ENCODE results near the gene NLRC5.
"Not testable (repeated sequence)": the region's sequence is repeated elsewhere in the genome, so short reads cannot be mapped to it uniquely, and the experiment has no call there.

The NLRC5 gene

GRCh38 chr16:57102888-57103851, 113.8 kb downstream of the NLRC5 start:
- DNase-seq (ENCODE audit: low read depth in 2 of 2), result no peak

- no peak for DNase-seq (ENCODE audit: low read depth in 2 of 2)
Observed at GRCh38 chr16:57104706-57105105, 115.3 kb downstream of the NLRC5 start.

DNA sequence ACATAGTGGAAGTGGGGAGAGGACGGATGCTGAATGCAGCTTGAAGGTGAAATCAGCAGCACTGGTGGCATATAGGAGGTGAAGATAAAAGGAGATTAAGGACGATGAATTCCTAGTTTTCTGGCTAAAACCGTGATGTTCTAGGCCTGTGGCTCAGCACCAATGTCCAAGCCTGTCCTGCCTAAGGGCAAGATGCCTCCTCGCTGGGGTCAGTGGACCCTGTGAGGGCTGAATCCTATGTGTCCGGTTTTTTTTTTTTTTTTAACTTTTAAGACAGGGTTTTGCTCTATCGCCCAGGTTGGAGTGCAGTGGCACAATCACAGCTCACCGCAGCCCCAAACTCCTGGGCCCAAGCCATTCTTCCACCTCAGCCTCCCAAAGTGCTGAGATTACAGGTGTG, 115.8 kb downstream of the NLRC5 start:
- DNase-seq (ENCODE audit: low read depth in 2 of 2), result no peak

DNA sequence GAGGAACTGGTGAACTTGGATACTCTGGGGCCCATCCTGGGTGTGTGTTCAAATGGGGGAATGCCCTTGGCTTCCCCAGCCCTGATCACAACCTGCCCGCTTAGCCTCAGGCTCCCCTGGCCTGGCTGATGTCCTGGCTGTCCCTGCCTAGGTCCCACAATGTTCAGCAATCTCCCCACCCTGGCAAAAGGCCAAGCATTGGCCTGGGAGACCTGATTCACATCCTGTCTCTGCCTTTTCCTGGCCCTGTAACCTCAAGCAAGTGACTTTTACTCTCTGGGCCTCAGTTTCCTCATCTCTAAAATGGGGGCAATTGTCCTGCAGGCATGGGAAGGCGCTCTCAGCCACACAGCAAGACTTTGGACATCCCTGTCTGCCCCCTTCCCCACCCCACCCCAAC, 117.4 kb downstream of the NLRC5 start:
- no peak for DNase-seq (ENCODE audit: low read depth in 2 of 2)

DNA sequence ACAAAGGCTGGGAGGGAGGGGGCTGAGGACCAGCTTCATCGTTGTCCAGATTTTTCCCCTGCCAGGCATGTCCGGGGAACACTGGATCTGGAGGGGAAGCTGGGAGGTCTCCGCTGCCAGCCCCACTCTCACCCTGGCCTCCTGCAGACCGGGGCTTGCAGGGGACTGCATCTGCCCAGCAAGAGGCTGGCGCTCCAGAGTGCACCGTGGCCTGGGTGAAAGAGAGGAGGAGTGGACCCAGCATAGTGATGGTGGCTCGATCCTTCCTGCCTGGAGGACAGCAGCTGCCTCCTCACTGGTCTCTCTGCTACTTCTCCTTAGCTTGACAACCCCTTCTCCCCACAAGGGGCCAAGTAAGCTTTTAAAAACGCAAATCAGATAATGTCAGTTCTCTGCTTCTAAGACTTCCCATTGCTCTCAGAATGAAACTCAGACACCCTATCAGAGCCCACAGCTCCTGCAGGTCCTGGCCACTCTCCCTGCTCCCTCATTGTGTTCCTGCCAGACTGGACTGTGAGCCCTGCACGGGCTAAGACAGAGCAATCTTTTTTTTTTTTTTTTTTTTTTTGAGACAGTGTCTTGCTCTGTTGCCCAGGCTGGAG, 118.1 kb downstream of the NLRC5 start:
- no peak for DNase-seq (ENCODE audit: low read depth in 2 of 2)

- DNase-seq (ENCODE audit: low read depth in 2 of 2), result no peak
Observed at GRCh38 chr16:57108432-57108831, 119.1 kb downstream of the NLRC5 start.

DNA sequence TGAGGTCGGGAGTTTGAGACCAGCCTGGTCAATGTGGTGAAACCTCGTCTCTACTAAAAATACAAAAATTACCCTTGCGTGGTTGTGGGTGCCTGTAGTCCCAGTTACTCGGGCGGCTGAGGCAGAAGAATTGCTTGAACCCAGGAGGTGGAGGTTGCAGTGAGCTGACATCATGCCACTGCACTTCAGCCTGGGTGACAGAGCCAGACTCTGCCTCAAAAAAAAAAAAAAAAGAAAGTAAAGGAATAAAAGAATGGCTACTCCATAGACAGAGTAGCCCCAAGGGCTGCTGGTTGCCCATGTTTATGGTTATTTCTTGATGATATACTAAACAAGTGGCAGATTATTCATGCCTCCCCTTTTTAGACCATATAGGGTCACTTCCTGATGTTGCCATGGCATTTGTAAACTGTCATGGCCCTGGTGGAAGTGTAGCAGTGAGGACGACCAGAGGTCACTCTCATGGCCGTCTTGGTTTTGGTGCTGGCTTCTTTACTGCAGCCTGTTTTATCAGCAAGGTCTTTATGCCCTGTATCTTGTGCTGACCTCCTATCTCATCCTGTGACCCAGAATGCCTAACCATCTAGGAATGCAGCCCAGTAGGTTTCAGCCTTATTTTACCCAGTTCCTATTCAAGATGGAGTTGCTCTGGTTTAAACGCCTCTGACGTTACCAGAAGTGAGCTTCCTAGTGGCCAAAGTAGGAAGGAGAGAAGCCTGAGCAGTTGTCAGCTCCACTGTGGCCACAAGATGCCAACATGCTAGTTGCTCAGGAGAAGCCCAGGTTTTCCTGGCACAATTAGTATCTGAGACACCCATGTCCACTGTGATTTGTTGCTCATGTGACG, 120.1 kb downstream of the NLRC5 start:
- DNase-seq (ENCODE audit: low read depth in 2 of 2), result not testable (repeated sequence)

DNA sequence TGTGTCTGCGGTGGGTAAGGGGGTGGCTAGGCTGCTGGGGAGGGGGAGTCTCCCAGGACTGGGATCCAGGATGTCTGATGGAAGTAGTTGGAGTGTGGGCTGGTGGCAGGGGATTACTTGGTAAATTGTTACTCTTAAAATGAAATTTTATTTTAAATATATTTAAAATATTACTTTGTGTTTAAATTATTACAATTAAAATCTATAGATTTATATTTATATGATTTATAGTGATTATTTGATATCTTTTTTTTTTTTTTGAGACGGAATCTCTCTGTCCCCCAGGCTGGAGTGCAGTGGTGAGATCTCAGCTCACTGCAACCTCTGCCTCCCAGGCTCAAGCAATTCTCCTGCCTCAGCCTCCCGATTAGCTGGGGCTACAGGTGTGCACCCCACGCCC, 121.6 kb downstream of the NLRC5 start:
- no peak for DNase-seq (ENCODE audit: low read depth in 2 of 2)

DNA sequence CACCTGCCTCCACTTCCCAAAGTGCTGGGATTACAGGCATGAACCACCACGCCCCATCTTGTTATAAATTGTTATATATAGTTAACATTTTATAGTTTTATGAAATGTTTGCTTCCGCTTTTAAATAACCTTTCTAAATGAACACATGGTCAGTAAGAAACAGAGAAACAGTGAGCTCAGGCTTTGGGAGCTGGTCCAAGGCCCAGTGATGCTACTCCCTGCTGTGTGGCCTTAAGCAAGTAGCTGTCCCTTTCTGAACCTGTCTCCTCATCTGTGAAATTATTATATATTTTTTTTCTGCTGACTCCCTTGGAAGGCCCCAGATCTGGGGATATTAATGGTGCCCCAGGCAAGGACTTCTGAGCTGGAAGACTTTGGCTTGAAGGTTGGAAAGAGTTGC, 122.1 kb downstream of the NLRC5 start:
- no peak for DNase-seq (ENCODE audit: low read depth in 2 of 2)

DNA sequence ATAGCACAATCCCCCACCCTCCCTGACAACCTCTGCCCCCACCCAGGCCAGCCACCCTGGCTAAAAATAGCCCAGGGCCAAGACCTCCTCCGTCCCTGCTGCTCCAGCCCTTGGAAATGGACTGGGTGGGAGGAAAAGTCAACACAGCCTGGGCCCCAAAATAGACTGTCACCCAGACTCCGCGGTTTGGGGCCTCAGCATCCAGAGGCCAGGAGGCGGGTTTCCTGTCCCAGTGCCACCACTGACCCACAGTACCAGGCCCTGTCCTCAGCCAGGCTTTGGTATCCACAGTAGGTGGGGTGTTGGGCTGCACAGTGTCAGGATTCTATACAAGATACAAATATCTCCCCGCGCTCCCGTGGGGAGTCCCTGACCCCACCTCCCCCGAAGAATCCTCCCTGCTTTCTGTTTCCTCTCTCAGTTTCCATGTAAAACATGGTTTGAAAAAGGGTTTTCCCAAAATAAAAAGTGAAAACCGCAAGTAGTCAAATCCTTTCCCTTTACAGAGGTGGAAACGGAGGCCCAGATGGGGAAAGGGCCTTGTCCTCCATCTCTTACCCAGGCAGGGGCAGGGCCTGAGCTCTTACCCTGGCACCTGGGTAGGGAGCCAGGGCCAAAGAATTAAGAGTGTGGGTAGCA, 123.2 kb downstream of the NLRC5 start:
- DNase-seq (ENCODE audit: low read depth in 2 of 2), result no peak

DNA sequence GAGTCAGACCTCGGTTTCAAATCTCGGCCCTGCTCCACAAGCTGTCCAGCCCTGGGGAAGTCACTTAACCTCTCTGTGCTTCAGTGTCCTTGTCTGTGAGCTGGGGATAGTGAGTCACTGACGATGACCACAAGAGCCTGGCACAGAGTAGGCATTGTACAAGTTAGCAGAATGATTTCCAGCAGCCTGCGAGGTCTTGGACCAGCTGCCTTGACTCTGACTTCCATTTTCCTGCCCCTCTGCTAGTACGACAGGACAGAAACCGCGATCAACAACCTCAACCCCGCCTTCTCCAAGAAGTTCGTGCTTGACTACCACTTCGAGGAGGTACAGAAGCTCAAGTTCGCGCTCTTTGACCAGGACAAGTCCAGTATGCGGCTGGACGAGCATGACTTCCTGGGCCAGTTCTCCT, 123.7 kb downstream of the NLRC5 start:
- DNase-seq (ENCODE audit: low read depth in 2 of 2), result no peak

DNA sequence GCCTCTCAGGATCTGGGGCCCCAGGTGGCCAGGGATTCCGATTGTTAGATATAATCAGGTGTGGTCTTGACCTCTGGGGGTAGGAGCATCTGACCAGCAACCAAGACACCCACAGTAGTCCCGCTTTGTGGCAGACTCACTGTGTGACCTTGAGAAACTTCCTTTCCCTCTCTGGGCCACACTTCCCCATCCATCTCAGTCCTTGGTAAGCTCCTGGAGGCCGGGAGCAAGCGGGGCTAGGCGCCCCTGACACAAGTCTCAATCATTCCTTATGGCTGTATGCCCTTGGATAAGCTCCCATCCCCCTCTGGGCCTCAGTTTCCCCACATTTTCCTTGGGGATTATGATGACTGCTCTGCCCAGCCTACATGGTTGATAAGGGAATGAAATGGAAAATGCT, 124.3 kb downstream of the NLRC5 start:
- DNase-seq (ENCODE audit: low read depth in 2 of 2), result no peak

DNA sequence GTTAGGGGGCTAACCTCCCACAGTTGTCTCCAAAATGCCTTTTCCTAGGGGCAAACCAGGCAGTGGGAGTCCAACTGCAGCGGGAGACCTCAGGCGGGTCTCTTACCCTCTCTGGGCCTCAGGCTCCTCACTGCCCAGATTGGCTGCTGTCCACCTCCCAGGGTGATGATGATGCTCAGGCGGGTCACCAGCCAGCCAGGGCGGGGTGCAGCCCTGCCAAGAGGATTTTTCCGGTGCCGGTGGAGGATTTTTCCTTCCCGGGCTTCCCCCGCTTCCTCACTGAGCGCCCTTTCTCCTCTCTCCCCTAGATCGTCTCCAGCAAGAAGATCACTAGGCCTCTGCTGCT, 125.8 kb downstream of the NLRC5 start:
- no peak for DNase-seq (ENCODE audit: low read depth in 2 of 2)

GRCh38 chr16:57115514-57116182, 126.3 kb downstream of the NLRC5 start:
- no peak for DNase-seq (ENCODE audit: low read depth in 2 of 2)

DNA sequence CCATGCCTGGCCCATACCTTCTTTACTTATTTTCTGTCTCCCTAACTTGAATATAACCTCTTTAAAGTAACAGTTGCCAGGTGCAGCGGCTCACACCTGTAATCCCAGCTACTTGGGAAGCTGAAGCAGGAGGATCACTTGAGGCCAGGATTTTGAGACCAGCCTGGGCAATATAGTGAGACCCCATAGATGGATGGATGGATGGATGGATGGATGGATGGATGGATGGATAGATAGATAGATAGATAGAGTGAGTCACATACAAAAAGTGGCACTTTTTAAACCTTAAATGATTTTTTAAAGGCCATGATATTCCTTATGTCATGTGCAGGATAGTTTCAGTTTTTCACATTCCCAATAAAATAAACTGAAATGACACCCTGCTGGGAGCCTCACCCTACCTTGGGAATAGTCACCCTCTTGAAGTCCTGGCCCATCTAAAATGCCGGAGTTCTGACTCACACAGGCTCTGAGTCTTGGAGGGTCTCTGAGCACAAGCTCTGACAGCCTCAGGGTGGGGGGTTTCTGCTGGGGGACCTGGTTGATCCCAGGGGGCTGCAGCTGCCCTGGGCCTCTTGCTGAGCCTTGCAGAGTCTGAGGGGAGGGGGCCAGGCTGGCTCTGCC, 129.2 kb downstream of the NLRC5 start:
- no peak for DNase-seq (ENCODE audit: low read depth in 2 of 2)

GRCh38 chr16:57123216-57123973, 134.0 kb downstream of the NLRC5 start:
- DNase-seq (ENCODE audit: low read depth in 2 of 2), result no peak

GRCh38 chr16:57123974-57124674, 134.8 kb downstream of the NLRC5 start:
- no peak for DNase-seq (ENCODE audit: low read depth in 2 of 2)

DNA sequence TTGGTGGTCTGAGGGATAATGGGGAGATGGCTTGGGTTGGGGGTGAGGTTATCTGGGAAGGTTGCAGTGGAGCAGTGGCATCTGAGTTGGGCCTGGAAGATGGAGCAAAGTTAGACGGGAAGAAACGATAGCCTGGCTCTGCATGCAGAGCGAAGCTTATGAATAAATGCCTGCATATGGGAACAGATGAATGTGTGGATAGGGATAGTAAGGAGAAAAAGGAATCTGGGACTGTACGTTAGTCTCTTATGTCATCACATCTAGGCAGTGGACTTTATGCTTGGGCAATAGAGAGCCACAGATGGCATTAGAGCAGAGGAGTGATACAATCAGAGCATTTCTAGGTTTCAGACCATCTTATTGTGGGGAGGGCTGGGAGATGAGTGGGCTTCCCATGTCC, 136.0 kb downstream of the NLRC5 start:
- no peak for DNase-seq (ENCODE audit: low read depth in 2 of 2)

GRCh38 chr16:57125969-57126368, 136.6 kb downstream of the NLRC5 start:
- DNase-seq (ENCODE audit: low read depth in 2 of 2), result no peak

- no peak for DNase-seq (ENCODE audit: low read depth in 2 of 2)
Observed at GRCh38 chr16:57126411-57126810, 137.1 kb downstream of the NLRC5 start.
